ENCODE measurements around the gene TCF15. TPM values are rescaled to one million over a fixed set of nuclear protein-coding genes. Genes with fewer than 3 reads are reported as not detected.

The TCF15 gene
- polyA plus RNA-seq, 2 of the 4 experiments (the other 2 are of a cell fraction), result not detected

DNA sequence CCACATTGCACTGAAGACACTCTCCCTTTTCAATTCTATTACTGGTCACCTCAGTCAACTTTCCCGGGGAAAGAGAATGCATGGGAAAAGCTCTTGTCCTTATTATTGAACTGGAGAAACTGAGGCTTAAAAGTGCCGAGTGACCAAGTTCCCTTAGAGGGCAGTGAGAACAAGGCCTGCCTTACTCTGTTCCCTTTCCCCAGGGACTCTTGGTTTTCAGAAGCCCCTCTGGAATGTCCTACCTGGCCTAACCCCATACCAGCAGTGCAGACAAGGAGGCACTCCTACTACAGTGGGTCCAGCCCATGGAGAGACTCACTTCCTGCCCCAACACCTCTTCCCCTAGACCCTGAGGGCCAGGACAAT is 36.7 kb upstream of the TCF15 start (continued):
- TF ChIP-seq HMGXB4 (CRISPR knock-in tag; IDR thresholded peaks at IDR 0.05; ENCODE audit: borderline replicate concordance), result no peak
- TF ChIP-seq HOXB5 (CRISPR knock-in tag; IDR thresholded peaks at IDR 0.05), result no peak
- TF ChIP-seq RFX5 (IDR thresholded peaks at IDR 0.05), result no peak
- TF ChIP-seq CBX8 (IDR thresholded peaks at IDR 0.05), result no peak
- no peak for TF ChIP-seq GATA3 (IDR thresholded peaks at IDR 0.05; ENCODE audit: borderline replicate concordance)
- no peak for TF ChIP-seq HDAC2 (IDR thresholded peaks at IDR 0.05)
- no peak for TF ChIP-seq BCL3 (IDR thresholded peaks at IDR 0.05)
- no peak for TF ChIP-seq CHD2 (IDR thresholded peaks at IDR 0.05; ENCODE audit: low read length, partially characterized antibody)
- no peak for TF ChIP-seq KDM1A (IDR thresholded peaks at IDR 0.05; ENCODE audit: low read depth)
- TF ChIP-seq NFE2L2 (conservative IDR thresholded peaks at IDR 0.05; ENCODE audit: low read length), result no peak
- no peak for TF ChIP-seq RAD21 (conservative IDR thresholded peaks at IDR 0.05 in 1 of 2, IDR thresholded peaks at IDR 0.05 in 1 of 2)
- no peak for TF ChIP-seq PHF8 (IDR thresholded peaks at IDR 0.05; ENCODE audit: borderline replicate concordance, low read depth)

DNA sequence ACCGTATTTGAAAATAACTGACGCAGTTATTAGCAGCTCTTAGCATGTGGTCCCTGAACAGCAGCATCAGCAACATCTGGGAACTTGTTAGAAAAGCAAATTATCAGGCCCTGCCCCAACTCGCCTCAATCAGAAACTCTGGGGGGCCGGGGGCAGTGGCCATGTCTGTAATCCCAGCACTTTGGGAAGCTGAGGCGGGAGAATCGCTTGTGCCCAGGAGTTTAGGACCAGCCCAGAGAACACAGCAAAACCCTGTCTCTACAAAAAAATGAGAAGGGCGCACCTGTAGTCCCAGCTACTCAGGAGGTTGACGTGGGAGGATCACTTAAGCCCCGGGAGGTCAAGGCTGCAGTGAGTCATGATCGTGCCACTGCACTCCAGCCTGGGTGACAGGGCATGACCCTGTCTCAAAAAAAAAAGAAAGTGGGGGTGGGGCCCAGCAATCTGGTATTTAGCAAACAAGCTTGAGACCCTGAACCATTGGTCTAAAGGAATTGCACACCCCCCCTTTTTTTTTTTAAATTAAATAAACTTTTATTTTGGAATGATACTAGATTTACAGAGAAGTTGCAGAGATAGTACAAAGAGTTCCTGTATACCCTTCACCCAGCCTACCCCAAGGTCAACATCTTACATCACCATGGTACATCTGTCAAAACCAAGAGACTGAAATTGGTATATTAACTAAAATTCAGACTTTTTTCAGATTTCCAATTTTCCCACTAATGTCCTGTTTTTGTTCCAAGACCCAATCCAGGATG is 36.2 kb upstream of the TCF15 start:
- H3K27ac ChIP-seq, result peak overlapping the region in 1 of 2 experiments; percentile 50; a peak in 2 of 6 replicates
- H3K4me2 ChIP-seq, result peak overlapping the region; percentile 8
- H3K9me3 ChIP-seq, result peaks cover 8% of the 10 kb centered on the region; the same call in 1 of the 3 replicates
- no peak overlapping the region for H3K4me3 ChIP-seq
- FAIRE-seq, result peak; percentile 46
- peak in 1 of 2 experiments; percentile 63 for DNase-seq (ENCODE audit: low read depth in 1 of 2, low spot score in 1 of 2)
- 59% methylated on average over 10 of the region's 10 CpGs for WGBS (ENCODE audit: missing lambda C conversion rate)
- peaks cover 33% of the 10 kb centered on the region for H3K4me1 ChIP-seq
- ChIA-PET CTCF (interaction anchor here (0.6 to 6.4 kb wide), 74 partner anchors 8 to 369 kb away, joined by 3 to 87 read pairs (median 5); partner anchors contain the start of genes SCRT2 and SLC52A3), POLR2A (no interaction called here)
- ATAC-seq, result peak in 1 of 2 experiments; percentile 5; a peak in 4 of 6 replicates
- TF ChIP-seq BCL3 (IDR thresholded peaks at IDR 0.05) (no peak), FOSB (CRISPR knock-in tag; IDR thresholded peaks at IDR 0.05) (no peak), MAZ (IDR thresholded peaks at IDR 0.05; ENCODE audit: borderline replicate concordance, low read depth, low read length) (no peak), NR3C1 (IDR thresholded peaks at IDR 0.05) (no peak), ESRRA (IDR thresholded peaks at IDR 0.05; ENCODE audit: borderline replicate concordance, low read length) (0 out of 2 replicates have a peak, but pooled peaks have one; percentile 65), NPAS2 (CRISPR knock-in tag; IDR thresholded peaks at IDR 0.05; ENCODE audit: borderline replicate concordance) (no peak), TFCP2L1 (CRISPR knock-in tag; IDR thresholded peaks at IDR 0.05) (0 out of 2 replicates have a peak, but pooled peaks have one; percentile 2), MAFK (IDR thresholded peaks at IDR 0.05; ENCODE audit: partially characterized antibody) (peak; percentile 43), HMGXB4 (CRISPR knock-in tag; IDR thresholded peaks at IDR 0.05; ENCODE audit: borderline replicate concordance) (no peak), CHD2 (IDR thresholded peaks at IDR 0.05; ENCODE audit: low read length, partially characterized antibody) (no peak), RNF2 (IDR thresholded peaks at IDR 0.05; ENCODE audit: borderline replicate concordance, low read depth) (no peak), HOXA7 (CRISPR knock-in tag; IDR thresholded peaks at IDR 0.05) (0 out of 2 replicates have a peak, but pooled peaks have one; percentile 13)
- TF ChIP-seq, protein P1, sequence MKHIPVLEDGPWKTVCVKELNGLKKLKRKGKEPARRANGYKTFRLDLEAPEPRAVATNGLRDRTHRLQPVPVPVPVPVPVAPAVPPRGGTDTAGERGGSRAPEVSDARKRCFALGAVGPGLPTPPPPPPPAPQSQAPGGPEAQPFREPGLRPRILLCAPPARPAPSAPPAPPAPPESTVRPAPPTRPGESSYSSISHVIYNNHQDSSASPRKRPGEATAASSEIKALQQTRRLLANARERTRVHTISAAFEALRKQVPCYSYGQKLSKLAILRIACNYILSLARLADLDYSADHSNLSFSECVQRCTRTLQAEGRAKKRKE (CRISPR knock-in tag; IDR thresholded peaks at IDR 0.05; ENCODE audit: low read depth), result no peak
- TF ChIP-seq, protein P2, sequence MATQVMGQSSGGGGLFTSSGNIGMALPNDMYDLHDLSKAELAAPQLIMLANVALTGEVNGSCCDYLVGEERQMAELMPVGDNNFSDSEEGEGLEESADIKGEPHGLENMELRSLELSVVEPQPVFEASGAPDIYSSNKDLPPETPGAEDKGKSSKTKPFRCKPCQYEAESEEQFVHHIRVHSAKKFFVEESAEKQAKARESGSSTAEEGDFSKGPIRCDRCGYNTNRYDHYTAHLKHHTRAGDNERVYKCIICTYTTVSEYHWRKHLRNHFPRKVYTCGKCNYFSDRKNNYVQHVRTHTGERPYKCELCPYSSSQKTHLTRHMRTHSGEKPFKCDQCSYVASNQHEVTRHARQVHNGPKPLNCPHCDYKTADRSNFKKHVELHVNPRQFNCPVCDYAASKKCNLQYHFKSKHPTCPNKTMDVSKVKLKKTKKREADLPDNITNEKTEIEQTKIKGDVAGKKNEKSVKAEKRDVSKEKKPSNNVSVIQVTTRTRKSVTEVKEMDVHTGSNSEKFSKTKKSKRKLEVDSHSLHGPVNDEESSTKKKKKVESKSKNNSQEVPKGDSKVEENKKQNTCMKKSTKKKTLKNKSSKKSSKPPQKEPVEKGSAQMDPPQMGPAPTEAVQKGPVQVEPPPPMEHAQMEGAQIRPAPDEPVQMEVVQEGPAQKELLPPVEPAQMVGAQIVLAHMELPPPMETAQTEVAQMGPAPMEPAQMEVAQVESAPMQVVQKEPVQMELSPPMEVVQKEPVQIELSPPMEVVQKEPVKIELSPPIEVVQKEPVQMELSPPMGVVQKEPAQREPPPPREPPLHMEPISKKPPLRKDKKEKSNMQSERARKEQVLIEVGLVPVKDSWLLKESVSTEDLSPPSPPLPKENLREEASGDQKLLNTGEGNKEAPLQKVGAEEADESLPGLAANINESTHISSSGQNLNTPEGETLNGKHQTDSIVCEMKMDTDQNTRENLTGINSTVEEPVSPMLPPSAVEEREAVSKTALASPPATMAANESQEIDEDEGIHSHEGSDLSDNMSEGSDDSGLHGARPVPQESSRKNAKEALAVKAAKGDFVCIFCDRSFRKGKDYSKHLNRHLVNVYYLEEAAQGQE (IDR thresholded peaks at IDR 0.05), result no peak
